GM19463 (cell line): ENCODE data around the gene DPP8.
"Not testable (repeated sequence)": the region's sequence is repeated elsewhere in the genome, so short reads cannot be mapped to it uniquely, and the experiment has no call there.

Experiments used
- ATAC-seq: cut with Tn5 transposase; IDR thresholded peaks from one replicate; pipeline ENCODE4 v1.9.1; 2021; ENCODE audit warnings: mild to moderate bottlenecking, moderate library complexity; ENCODE audit not compliant: unreplicated experiment

The DPP8 gene

GRCh38 chr15:65525622-65526021 lies 8.1 kb upstream of the DPP8 start:
- no peak for ATAC-seq

- no peak for ATAC-seq
These were observed 6.7 kb upstream of the DPP8 start for GRCh38 chr15:65524226-65524625.

- ATAC-seq: no peak
These were observed 3.9 kb upstream of the DPP8 start for GRCh38 chr15:65521350-65521749.

GRCh38 chr15:65518633-65519285 lies 1.3 kb upstream of the DPP8 start:
- ATAC-seq: no peak

GRCh38 chr15:65517866-65518207 lies 348 bp upstream of the DPP8 start:
- ATAC-seq: no peak

GRCh38 chr15:65512807-65513416 lies 4.6 kb downstream of the DPP8 start:
- no peak for ATAC-seq

GRCh38 chr15:65512189-65512588 lies 5.3 kb downstream of the DPP8 start:
- ATAC-seq: no peak

GRCh38 chr15:65509321-65509720 lies 8.2 kb downstream of the DPP8 start:
- no peak for ATAC-seq

GRCh38 chr15:65494076-65494475 lies 23.4 kb downstream of the DPP8 start:
- no peak for ATAC-seq

- ATAC-seq: no peak
These were observed 32.6 kb downstream of the DPP8 start for GRCh38 chr15:65484876-65485275.

GRCh38 chr15:65476903-65477302 lies 40.6 kb downstream of the DPP8 start:
- no peak for ATAC-seq

GRCh38 chr15:65470866-65471265 lies 46.6 kb downstream of the DPP8 start:
- no peak for ATAC-seq

- no peak for ATAC-seq
These were observed 49.1 kb downstream of the DPP8 start for GRCh38 chr15:65468229-65468909.

GRCh38 chr15:65466901-65467300 lies 50.6 kb downstream of the DPP8 start:
- ATAC-seq: no peak

GRCh38 chr15:65463096-65463495 lies 54.4 kb downstream of the DPP8 start:
- ATAC-seq: not testable (repeated sequence)

- no peak for ATAC-seq
These were observed 56.6 kb downstream of the DPP8 start for GRCh38 chr15:65460741-65461347.

GRCh38 chr15:65455256-65455655 lies 62.2 kb downstream of the DPP8 start:
- ATAC-seq: not testable (repeated sequence)

- no peak for ATAC-seq
These were observed 65.5 kb downstream of the DPP8 start for GRCh38 chr15:65451989-65452388.

- ATAC-seq: no peak
These were observed 66.9 kb downstream of the DPP8 start for GRCh38 chr15:65450556-65450955.

GRCh38 chr15:65447145-65447544 lies 70.3 kb downstream of the DPP8 start:
- ATAC-seq: no peak

- no peak for ATAC-seq
These were observed 83.3 kb downstream of the DPP8 start for GRCh38 chr15:65434201-65434600.

GRCh38 chr15:65431731-65432130 lies 85.8 kb downstream of the DPP8 start:
- no peak for ATAC-seq
